B cell (primary cell): ENCODE data around the gene CPA5.

ENCODE experiments used
- EZH2 ChIP-seq: IDR thresholded peaks from 2 replicates; pipeline ENCODE4 v1.6.1; 2012; ENCODE audit warnings: borderline replicate concordance, low read depth, mild to moderate bottlenecking, moderate library complexity, low read length; ENCODE audit not compliant: insufficient read depth, poor library complexity, severe bottlenecking
- TF ChIP-seq, protein P1 (sequence below): fragments of 200-600 bp; IDR thresholded peaks from one replicate; pipeline ENCODE4 v1.8.0; 2022; ENCODE audit warnings: antibody characterized with exemption, mild to moderate bottlenecking

GRCh38 chr7:130383187-130383980, 38.8 kb downstream of the CPA5 start:
- TF ChIP-seq, protein P1, sequence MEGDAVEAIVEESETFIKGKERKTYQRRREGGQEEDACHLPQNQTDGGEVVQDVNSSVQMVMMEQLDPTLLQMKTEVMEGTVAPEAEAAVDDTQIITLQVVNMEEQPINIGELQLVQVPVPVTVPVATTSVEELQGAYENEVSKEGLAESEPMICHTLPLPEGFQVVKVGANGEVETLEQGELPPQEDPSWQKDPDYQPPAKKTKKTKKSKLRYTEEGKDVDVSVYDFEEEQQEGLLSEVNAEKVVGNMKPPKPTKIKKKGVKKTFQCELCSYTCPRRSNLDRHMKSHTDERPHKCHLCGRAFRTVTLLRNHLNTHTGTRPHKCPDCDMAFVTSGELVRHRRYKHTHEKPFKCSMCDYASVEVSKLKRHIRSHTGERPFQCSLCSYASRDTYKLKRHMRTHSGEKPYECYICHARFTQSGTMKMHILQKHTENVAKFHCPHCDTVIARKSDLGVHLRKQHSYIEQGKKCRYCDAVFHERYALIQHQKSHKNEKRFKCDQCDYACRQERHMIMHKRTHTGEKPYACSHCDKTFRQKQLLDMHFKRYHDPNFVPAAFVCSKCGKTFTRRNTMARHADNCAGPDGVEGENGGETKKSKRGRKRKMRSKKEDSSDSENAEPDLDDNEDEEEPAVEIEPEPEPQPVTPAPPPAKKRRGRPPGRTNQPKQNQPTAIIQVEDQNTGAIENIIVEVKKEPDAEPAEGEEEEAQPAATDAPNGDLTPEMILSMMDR, result no peak
- no peak for TF ChIP-seq EZH2
